ENCODE data around the gene MORC2.

Gene MORC2

DNA sequence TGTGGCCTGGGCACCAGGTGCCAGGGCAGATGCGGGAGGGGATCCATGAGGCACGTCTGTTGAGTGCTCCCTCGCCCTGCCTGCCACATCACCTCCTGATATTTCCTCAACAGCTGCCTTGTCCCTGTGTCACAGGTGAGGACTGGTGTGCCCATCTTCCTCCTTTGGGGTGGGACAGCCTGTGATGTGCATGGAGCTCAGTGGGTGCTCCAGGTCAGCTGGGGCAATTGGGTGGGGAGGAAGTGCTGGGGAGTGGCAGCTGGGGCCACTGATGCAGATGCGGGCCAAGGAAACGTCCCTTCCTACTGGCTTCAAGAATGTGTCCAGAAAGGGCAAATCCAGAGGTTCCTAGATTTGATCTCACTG lies 83.6 kb downstream of the MORC2 start:
- DNase-seq: no peak

DNA sequence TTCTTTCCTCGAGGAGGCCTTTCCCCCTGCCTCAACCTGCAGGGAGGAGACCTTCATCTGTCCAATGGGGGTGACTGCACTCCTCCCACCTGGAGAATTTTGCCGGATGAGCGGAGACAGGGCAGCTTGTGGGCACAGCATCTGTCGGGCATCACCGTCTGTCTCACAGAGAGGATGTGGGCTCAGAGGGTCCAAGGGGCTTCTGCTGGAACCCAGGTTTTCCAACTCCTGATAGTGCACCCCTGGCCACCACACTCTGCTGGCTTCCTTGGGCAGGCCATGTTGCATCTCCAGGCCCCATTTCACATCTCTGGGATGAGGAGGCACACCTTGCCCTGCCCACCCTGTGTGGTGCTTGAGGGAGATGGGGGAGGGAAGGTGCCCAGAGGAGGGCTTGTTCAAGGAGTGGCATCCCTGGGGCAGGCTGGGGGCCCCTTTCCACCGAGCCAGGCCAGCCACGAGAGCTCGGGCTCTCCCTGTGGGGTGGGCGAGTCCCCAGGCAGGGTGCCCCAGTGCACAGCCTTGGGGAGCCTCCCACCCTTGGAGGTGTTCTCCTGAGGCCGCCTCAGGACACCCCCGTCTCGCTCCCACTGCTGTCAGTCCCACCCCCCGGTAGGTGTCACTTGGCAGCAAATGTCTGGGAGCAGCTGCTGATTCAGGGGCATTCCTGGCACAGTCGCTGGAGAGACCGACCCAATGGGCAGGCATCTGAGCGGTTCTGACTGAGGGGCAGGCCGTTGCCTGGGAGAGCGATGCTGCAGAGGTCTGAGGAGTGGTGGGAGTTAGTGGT lies 84.2 kb downstream of the MORC2 start:
- DNase-seq: no peak

DNA sequence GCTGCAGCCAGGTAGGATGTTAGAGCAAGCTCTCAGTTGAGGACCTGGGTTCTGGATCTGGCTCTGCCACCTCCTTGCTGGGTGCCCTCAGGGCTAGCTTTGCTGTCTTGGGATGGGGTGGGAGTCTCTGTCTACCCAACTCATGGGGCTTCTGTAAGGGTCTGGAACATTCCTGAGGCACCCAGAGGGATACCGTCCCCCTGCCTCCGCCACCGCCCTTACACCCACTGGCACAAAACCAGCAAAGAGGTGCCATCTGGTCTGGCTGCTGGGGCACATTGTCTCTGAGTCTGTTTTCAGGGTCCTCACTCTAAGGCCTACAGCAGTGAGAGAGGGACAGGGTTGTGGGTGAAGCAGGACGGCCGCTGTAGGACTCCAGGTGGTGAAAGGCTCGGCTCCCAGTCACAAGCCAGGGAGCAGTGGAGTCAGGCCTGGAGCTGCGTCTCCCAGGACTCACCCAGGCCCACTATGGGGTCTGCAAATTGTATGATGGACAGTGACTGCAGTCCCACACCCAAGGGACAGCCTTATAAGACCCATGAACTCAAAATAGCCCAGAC lies 84.9 kb downstream of the MORC2 start:
- no peak for DNase-seq

DNA sequence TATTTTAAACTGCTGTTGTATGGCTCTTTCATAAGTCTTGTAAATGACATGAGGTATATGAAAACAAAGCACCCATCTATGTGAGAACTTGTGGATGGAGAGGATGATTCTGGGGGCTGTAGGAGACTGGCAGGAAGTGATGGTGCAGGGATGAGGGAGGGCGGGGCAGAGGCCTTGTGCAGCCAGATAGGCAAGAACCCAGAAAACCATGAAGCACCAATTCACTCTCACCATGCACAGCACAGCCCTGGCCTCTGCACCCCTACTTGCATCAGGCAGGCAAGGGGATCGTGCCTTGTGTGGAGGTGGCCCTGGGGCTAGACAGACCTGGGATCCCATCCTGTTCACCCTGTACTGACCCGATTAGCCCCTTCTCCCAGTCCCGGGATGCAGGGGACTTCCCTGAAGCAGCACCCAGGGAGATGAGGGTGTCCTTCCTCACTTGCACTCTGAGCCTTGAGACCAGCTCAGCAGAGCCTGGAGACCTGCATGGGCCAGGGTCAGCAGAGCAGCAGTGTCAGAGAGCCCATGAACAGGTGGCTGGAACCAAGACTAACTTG lies 85.5 kb downstream of the MORC2 start:
- no peak for DNase-seq

DNA sequence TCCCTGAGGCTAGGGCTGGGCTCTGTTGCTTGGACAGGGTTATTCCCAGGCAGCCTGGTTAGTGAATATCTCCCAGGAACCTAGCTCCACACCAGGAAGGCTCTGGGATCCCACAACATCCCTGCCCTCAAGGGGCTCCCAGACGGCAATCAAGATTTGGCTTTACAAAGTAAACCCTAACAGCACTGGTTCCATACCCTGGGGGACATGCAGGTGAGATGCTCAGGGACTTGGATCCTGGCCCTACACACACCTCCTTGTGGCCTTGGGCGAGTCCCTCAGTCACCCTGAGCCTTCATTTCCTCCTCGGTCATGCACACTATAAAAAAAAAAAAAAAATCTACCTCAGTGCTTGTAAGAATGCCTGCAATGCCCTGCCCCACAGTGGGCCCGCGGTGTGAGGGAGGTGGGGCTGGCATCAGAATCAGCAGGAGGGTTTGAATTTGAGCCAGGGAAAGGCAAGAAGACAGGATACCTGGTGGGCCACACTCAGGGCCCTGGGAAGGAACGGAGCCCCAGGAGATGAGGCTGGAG lies 86.3 kb downstream of the MORC2 start:
- DNase-seq: no peak

DNA sequence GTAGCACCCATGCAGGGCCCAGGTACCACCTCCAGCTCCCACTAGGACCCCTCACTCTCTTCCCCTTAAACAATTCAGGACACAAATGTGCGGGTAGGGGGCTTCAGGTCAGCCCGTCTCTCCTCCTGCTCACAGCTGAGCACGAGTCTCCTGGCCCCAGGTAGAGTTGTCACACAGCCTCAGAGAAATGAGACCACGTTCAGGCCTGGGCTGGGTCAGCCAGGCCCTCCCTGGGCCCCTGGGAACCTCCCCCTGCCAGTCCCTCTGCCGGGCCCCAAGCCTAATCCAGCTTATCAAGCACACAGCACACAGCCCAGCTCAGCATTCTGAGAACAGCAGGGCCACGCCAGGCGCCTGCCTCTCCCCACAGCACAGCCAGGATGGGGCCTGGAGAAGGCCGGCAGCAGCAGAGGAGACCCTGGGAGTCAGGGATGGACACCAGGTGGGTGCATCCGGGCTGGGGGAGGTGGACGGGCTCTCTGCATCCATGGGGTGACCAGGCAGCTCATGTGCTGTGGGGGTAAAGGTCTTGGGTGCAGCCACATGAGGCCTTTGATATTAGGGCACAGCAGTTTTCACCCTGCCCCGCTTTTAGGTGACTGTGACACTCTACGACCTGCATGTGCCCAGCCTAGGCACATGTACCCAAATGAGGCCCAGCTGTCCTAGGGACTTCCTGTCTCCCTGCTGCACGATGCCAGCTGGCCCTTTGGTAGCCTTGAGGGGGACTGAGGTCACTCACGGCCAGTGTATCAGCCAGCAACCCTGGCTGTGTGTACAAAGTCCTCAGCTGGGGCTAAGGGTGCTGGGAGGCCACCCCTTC lies 87.0 kb downstream of the MORC2 start:
- no peak for DNase-seq

DNA sequence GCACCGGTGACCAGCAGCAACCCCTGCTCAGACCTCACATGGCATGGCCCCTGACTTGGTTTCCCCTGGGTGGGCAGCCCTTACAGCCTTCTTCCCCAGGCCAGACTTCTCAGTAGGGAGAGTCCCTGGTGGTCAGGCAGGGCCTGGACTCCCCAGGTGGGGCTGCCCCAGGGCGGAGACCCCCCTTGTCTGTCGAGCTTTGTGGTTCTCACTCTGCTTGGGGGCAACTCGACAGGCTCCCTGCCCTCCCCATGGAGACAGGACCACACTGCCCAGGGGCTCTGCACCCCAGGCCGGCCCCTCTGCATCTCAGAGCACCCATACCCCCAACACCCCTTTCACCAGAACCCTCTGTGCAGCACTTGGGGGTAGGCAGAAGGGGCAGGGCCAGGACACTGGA lies 87.7 kb downstream of the MORC2 start:
- DNase-seq: no peak

DNA sequence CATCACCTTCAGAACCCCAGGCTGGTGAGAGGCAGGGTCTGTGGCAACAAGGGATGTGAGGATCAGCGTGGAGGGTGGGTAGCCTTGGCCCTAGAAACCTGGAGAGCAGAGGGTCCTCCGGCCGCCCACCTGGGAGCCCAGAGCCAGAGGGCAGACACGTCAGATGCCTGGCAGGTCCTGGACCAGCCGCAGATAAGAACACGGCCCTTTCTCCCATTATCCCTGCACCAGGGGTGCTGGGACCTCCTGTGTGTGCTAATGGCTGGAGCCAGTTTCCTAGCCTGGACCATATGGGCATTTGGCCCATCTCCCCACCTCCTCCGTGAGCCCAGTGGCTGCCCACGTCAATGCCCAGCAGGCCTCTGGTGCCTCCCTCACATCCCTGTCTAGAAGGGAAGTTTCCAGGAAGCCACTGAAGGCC lies 88.4 kb downstream of the MORC2 start:
- no peak for DNase-seq

DNA sequence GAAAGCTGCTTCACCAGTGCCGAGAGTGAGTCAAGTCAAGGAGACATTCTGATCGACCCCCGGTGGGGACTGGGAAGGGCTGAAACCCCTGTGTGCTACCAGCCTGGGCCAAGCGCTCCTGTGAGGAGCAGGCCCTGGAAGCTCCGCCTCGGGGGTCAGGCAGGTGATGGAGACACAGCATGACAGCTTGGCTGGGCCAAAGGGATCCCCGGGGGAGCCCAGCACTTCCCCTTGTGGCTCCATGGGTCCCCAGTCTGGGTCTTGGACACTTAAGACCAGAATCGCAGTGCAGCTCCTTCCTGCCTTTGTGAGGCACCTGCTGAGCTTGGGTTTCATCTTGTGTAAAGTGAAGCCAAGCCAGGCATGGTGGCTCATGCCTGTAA lies 89.2 kb downstream of the MORC2 start:
- no peak for DNase-seq

DNA sequence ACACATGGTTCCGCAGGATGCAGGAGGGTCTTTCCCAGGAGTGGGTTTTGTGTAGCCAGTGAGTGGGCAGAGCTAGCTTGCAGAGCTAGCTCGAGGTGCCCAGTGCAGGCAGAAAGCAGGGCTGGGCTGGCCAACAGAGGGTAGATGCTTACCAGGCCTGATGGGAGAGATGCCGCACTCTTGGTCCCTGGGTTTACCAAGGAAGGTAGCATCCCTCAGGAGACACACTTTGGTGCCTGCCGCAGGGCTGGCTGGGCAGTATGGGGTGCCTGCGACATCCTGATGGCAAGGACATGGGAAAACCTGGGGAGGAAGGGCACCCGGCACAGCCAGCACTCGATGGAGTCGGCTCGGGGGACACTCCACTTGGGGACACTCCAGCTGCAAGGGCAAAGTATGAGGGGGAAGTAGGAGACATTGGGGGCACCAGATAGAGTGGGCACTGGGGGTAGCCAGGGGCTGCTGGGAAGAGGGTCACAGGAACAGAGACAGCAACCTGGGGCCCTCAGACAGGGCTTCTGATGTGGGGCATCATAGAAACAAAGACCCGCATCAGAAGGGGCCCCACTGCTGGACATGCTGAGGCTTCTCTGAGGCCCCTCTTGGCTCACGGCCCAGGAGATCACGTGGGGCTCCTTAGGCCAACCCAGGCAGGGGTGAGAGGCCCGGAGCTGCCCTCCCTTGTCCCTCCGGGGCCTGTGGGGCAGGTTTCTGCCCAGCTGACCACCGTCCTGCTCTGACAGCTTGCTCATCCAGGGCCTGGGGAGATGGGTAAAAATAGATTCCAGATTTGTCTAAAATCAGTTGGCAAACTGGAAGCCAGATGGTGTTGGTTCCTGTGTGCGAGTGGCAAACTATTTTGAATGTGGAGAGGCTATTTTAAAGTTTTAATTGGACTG lies 89.8 kb downstream of the MORC2 start:
- peak; percentile 20 to 43 for DNase-seq

DNA sequence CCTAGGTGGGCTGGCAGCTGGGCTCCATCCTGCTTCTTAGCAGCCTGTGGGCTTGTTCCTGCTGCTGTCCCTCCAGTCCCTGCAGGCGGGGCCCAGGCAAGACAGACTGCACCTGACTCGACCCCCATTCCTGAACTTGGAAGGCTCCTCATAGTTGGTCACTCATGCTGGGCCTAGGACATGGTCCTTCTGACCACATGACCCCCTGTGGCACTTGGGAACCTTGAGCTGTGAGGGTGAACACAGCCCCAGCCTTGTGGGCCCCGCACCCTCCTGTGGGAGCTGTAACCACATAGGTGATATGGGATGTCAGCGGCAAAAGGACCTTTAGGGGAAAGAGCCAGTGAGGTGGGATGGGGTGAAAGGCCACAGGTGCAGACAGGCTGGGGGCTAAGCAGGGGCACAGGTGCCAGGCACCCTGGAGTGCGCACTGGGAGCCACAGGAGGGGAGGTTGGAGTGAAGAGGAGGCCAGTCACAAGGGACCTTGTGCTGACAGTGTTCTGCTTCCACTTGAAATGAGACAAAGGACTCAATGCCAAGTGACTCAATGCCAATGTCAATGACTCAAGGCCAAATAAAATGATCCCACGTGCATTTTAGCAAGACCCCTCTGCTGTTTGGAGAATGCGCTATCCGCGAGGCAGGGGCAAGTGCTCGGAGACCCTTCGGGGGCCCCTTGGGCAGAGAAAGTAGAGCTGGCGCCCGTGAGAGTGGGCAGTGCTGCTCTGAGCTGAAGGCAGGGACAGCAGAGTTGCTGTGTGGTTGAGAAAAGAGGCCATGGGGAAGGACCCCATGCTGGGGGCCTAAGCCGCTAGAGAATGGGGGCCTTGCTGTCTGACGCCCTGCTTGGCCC lies 90.7 kb downstream of the MORC2 start:
- no peak for DNase-seq

DNA sequence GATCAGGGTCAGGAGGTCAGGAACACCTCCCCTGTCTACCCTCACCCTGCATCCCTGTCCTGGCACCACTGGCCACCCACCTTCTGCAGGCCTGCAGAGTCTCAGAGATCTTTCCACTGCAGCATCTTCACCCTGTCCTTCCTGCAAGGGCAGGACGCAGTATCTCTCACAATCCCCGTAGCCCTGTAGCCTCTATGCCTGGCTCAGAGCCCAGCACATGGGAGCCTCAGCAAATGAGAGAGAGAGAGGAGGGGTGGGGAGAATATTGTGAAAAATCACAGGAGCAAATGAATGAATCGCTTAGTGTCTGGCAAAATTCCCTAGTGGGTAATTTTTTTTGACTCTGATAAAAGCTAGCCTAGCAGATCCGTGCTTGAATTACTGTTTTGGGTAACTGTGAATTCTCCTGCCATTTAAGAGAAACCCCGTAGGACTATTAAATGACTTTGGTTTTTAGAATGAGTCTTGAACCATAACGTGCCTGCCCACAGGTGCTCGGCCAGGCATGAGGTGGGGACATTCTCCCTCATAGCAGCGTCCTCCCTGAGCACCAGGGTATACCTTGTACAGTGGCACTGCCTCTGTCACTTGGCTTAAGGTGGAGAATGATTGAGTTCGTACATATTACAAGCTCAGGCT lies 91.5 kb downstream of the MORC2 start:
- peak; percentile 56 to 74 for DNase-seq

DNA sequence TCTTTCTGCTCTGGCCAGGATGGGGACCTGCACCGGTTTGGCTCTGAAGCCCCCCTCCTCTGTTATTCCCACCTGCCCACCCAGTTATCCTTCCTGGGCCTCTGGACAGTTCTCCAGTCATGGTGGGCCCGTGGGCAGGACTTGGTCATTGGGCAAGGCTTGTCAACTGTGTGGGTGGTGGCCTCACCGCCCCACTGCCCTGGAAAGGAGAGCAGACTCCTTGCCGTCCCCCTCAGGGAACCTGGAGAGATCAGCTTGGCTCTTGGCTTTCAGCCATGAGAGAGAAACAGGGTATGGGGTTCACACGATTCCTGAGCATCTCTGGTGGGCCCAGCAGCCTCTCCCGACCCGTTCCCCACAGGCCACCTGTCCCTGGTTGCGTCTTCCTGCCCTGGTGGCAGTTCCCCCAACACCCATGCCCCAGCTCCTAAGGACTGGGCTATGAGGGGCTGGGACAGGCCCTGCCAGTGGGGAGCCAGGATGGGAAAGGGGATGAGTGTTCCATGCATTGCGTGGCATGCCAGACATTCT lies 92.3 kb downstream of the MORC2 start:
- no peak for DNase-seq

DNA sequence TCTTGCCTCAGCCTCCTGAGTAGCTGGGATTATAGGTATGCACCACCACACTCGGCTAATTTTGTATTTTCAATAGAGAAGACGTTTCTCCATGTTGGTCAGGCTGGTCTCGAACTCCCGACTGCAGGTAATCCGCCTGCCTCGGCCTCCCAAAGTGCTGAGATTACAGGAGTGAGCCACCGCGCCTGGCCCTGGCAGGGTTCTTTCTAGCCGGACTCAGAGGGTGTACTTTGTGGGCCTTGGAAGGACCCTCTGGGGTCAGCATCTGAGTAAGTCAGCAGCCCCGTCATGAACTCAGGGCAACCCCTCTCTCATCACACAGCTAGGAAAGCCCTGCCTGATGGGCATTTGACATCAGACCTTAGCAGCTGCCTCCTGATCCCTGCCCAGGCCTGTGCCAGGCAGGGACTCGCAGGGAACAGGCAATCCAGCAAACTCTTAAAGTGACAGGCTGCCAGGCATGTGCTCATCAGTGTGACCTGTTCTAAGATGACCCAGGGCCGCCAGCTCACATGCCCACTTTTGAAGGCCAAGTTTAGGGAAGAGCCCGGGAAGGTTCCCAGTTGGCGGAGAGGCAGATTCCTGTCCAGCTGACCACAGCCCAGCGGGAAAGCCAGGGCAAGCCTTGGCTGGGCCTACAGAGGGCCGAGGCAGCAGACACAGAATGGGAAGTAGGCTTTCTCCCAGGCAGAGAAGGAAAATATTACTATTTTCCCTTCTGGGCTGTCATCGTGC lies 92.9 kb downstream of the MORC2 start:
- peak; percentile 30 to 64 for DNase-seq
